ENCODE data around the gene SDC4. TPM values are rescaled to one million over a fixed set of nuclear protein-coding genes. Genes with fewer than 3 reads are reported as not detected.

The SDC4 gene
- total RNA-seq, 2 donors from 2014 or later, result 71.4 to 95.2 TPM

GRCh38 chr20:45312241-45312640, 36.0 kb downstream of the SDC4 start:
- no peak overlapping the region for H3K4me3 ChIP-seq
- H3K4me1 ChIP-seq, result peaks cover 0 to 6% of the 10 kb centered on the region in 2 donors
- no peaks in the 10 kb centered on the region for H3K36me3 ChIP-seq
- TF ChIP-seq CTCF (IDR thresholded peaks at IDR 0.05), result no peak
- H3K27ac ChIP-seq, result no peak overlapping the region
- peaks cover 4 to 8% of the 10 kb centered on the region in 2 donors for H3K27me3 ChIP-seq
- H3K9me3 ChIP-seq, result no peaks in the 10 kb centered on the region
- DNase-seq (ENCODE audit: low spot score), result no peak

GRCh38 chr20:45311589-45312211, 36.5 kb downstream of the SDC4 start:
- Histone ChIP-seq H3K9me3 (no peaks in the 10 kb centered on the region), H3K4me1 (peaks cover 0 to 6% of the 10 kb centered on the region in 2 donors), H3K4me3 (no peak overlapping the region), H3K27me3 (peaks cover 4 to 8% of the 10 kb centered on the region in 2 donors), H3K36me3 (no peaks in the 10 kb centered on the region), H3K27ac (no peak overlapping the region)
- TF ChIP-seq CTCF (IDR thresholded peaks at IDR 0.05), result peak; percentile 65 to 82
- peak; percentile 65 for DNase-seq (ENCODE audit: low spot score)

GRCh38 chr20:45309075-45309474, 39.1 kb downstream of the SDC4 start:
- H3K4me1 ChIP-seq, result peaks cover 0 to 12% of the 10 kb centered on the region in 2 donors
- no peak for DNase-seq (ENCODE audit: low spot score)
- no peak overlapping the region for H3K27ac ChIP-seq
- H3K4me3 ChIP-seq, result no peak overlapping the region
- H3K27me3 ChIP-seq, result no peaks in the 10 kb centered on the region
- H3K36me3 ChIP-seq, result no peaks in the 10 kb centered on the region
- no peak for TF ChIP-seq CTCF (IDR thresholded peaks at IDR 0.05)
- H3K9me3 ChIP-seq, result no peaks in the 10 kb centered on the region

GRCh38 chr20:45308117-45308778, 40.0 kb downstream of the SDC4 start, which contains the start of gene MATN4:
TSS of gene MATN4 (minus strand) at chr20:45308299. CDS start at chr20:45305582, 2,717 bp downstream.
- Histone ChIP-seq H3K36me3 (no peaks in the 10 kb centered on the region), H3K4me1 (peaks cover 0 to 12% of the 10 kb centered on the region in 2 donors), H3K27ac (no peak within 1 kb of the TSS), H3K9me3 (no peaks in the 10 kb centered on the region), H3K27me3 (no peaks in the 10 kb centered on the region), H3K4me3 (no peak within 1 kb of the TSS)
- DNase-seq (ENCODE audit: low spot score), result peak; percentile 61
- TF ChIP-seq CTCF (IDR thresholded peaks at IDR 0.05), result no peak

GRCh38 chr20:45307076-45307640, 41.1 kb downstream of the SDC4 start:
- H3K27me3 ChIP-seq, result no peaks in the 10 kb centered on the region
- H3K27ac ChIP-seq, result no peak overlapping the region
- DNase-seq (ENCODE audit: low spot score), result no peak
- no peaks in the 10 kb centered on the region for H3K36me3 ChIP-seq
- no peak for TF ChIP-seq CTCF (IDR thresholded peaks at IDR 0.05)
- peaks cover 0 to 12% of the 10 kb centered on the region in 2 donors for H3K4me1 ChIP-seq
- H3K4me3 ChIP-seq, result no peak overlapping the region
- no peaks in the 10 kb centered on the region for H3K9me3 ChIP-seq
